Activated CD4-positive, alpha-beta T cell treated with anti-CD3 and anti-CD28 coated beads, Interleukin-2, Interleukin-4, amounts not matched to agents 100 ng/mL and 50 ng/mL, durations not matched to agents 16 hours and 8 hours (primary cell): ENCODE measurements around the gene HDLBP.

Experiments
- DNase-seq: peaks from one replicate; pipeline ENCODE4 v3.0.0-alpha.2; 2020; ENCODE audit warnings: low spot score

HDLBP gene

DNA sequence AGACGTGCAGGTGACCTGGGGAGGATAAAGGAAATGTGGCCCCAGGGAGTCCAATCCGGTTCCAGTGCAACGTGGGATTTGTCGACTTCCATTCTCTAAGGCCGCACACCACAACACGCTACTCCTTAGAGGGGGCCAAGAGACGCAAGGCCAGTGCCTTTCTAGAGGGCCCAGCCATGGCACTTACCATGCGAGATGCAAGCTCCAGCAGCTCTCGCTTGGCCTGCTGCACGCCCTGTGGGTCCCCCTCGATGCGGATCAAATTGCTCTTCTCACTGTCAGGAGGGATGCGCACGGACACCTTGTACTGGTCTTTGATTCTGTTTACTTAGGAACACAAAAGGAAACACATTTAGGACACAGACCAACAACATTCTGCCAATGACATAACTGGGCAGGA lies 65.8 kb downstream of the HDLBP start:
- DNase-seq, result no peak

DNA sequence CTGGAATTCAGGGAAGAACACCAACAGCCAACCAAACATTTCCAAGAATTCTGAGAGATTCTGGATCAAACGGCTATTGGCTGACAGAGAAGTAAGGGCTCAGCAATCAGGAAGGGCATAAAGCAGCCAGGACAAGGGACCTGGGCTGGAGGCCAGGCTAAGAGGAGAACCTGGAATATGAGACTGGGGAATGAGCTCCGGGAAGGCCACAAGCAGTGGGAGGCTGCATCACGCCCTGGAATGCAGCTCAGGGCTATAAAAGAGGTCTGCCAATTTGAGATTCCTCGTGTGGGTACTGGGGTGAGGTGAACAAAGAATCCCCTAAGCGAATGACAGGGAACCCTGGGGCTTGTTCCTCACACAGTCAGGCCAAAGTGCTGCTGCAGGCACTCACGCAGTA lies 66.6 kb downstream of the HDLBP start:
- DNase-seq, result no peak

DNA sequence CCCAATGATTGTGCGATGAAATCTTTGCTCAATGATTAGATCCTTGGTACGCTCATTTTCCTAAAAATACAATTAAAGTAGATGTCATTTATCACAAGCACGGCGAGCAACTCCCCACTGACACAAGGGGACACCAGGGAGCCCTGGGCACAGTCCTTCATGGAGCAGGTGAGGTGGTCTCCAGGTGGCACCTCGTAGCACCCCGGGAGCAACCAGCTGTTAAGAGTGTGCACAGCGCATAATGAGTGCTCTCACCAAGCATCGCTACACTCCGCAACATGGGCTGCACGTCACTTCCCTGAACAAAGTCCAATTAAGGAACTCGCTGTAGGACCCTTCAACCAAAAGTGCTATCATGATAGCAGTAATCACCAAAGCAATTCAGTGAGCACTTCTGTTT lies 67.2 kb downstream of the HDLBP start:
- DNase-seq, result no peak

DNA sequence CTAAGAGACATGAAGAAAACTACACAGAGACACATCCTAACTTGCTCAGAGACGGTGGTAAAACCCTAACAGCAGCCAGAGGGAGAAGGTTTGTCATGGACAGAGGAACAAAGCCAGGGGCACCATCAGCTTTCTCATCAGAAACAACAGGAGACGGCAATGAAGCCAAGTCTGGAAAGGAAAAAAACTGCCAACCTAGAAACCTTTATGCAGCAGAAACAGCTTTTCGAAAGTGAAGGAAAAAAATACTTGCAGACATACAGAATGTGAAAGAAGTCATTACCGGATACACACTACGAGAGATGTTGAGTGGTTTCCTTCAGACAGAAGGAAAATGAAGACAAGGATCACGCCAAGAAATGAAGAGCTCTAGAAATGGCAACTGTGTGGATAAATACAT lies 71.1 kb downstream of the HDLBP start:
- DNase-seq, result no peak

DNA sequence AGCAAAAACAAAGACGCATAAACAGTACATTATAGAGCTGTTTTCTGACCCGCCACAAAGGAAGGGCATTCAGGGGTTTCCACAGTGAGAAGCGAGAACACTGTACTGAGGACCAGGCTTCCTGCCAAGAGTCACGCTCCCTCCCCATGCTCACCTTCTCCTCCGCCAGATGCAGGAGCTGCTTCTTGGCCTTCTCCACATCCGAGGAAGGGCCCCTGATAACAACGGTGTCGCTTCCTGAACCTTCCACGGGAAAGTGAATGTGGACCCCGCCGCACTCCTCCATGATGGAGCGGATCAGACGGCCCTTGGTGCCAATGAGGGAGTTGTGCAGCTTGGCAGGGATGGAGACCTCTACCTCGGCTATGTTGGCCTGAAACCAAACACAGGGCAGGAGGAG lies 73.2 kb downstream of the HDLBP start:
- no peak for DNase-seq

DNA sequence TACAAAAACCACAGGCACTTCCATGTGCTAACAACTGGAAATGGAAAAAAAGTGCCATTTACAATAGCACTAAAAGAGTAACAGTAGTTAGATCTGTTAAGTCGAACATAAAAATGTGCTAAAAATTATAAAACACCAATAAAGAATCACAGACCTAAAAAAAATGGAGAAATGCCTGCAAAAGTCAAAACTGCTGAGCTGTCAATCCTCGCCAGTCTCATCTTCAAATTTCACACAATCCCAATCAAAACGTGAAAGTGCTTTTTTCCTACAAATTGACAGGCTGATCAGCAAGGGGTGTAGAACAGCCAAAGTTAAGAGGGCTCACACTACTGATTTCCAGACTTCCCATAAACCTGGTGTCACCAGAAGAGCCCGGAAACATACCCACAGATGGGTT lies 73.8 kb downstream of the HDLBP start:
- no peak for DNase-seq

DNA sequence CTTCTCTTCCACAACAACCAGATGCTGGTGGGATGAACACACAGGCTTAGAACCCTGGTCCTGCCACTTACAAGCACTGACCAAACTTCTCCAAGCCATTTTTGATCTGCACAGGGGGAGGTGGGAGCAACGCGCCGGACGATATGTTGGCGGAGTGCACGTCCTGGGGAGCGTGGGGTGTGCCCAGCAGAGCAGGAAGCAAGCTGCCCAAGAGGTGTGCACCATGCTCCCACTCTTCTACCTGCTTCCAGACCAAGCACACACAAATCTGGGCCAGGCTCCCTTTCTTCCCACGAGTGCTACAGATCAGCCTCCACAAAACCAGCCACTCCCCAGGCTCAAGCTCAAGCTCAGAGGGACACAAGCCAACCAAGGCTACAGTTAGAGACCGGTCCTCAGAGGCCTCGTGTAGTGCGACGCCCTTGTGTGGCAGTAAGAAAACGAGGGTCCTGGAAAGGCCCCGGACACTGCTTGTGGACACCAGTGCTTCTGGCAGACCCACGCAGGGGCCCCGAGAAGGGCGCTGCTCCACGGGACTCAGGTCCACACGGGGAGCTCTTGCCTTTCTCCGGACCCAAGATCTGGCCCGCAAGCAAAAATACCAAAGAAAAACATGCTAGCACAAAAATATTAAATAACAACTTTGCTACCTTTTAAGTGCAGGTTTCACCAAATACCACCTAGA lies 75.0 kb downstream of the HDLBP start:
- DNase-seq, result no peak

DNA sequence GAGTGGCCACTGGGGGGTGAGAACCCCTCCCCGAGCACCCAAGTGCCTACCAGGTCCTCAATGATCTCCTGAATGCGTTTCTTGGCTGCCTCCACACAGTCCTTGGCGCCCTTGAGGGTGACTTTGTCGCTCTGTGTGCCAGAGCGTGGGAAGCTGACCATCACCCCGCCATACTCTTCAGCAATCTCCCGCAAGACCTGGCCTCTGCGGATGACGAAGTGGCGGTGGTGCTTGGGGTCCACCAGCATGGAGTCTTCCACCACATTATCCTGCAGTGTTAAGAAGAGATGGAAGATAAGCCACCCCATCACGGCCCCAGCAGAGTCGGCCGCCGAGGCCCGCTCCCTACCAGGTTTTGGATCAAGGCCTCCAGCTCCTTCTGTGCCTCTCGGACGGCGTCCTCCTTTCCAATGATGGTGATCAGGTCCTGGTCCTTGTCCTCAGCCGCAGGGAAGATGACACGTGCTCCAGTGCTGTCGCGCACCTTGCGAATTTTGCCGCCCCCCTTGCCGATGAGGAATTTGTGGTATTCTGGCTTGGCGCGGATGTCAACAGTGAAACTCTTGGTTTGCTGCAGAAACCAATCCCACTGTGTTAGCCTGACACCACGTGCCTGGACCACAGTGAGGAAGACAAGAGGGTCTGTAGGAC lies 75.8 kb downstream of the HDLBP start:
- DNase-seq, result no peak

DNA sequence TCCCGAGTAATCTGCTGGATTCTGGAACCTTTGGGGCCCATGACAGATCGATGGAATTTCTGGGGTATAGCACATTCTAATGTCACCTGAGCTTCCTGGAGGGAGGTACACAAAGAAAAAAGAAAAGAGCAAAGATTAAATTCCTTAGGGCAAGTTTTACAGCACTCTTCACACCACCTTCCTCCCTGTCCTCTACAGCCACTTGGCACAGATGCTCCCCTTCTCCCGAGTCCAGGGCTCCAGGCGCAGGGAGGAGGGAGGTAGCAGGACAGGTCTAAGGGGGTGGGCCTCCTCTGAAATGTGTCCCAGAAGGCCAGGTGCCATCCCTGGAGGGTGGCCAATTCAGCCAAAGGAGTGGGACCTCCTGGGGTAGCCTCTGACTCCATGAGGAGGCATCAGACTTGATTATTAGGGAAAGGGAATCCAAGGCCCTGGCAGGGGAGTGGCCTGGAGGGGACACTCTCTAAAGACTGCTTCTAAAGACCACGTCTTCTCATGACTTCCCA lies 76.7 kb downstream of the HDLBP start:
- DNase-seq, result no peak

DNA sequence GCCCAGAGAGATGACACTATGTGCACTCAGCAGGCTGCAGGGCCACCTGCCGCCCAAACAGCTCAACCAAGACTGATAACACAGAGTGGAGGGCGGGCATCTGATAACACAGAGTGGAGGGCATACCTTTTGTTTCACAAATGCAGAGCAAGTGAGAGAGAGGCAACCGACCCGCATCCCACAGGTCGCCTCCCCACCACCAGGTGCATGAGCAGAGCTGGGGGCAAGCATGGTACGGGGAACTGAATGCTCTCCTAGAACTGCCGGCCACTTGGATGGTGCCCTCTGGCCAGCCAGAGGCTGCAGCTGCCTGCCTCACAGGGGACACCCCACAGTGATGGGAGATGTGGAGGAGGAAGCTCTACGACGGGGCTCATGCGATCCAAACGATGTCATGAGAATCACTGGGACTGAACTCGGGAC lies 77.5 kb downstream of the HDLBP start:
- no peak for DNase-seq

DNA sequence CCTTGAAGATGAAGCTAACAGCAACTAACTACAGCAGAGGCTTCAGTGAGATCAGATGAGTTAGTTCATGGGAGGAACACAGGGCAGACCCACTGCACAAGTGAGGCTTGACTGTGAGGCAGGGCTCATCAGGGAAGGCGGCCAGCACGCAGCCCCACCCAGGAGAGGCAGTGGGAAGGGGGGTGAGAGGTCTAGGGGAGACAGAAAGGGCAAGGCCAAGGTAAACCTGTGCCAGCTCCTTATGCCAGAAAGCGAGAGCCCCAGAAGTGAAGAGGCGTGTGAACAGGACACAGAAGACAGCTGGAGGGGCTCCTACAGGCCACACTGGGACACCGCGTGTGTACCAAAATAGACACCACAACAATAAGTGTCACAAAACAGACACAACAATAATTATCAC lies 78.4 kb downstream of the HDLBP start:
- DNase-seq, result no peak

DNA sequence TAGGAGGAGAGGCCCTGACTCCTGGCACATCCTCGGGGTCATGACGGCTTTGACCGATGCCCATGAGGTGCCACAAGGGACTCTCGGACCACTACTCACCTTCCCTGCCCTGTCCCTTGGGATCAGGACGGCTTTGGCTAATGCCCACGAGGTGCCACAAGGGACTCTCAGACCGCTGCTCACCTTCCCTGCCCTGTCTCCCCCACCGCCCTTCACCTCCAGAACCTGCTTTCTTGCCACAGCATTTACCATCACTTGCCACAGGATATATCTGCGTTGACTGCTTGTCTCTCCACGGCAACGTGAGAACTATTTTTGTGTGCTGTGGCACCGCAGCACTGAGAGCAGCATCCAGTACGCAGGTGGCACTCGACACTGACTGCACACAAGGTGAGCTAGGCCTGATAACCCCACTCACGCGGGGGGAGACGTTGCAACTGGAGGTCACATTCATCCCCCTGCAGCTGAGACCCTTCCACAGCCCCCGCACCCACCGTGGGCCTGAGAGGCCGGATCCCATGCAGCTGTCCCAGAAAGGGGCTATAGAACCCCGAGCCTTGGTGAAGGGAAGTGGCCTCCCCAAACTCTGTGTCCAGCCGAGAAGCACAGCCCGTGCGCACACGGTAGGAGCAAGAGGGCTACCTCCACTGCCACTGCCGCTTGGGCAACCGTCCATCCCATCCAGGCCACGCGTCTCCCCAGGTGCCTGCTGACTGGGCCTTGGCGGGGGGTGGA lies 79.4 kb downstream of the HDLBP start:
- no peak for DNase-seq

DNA sequence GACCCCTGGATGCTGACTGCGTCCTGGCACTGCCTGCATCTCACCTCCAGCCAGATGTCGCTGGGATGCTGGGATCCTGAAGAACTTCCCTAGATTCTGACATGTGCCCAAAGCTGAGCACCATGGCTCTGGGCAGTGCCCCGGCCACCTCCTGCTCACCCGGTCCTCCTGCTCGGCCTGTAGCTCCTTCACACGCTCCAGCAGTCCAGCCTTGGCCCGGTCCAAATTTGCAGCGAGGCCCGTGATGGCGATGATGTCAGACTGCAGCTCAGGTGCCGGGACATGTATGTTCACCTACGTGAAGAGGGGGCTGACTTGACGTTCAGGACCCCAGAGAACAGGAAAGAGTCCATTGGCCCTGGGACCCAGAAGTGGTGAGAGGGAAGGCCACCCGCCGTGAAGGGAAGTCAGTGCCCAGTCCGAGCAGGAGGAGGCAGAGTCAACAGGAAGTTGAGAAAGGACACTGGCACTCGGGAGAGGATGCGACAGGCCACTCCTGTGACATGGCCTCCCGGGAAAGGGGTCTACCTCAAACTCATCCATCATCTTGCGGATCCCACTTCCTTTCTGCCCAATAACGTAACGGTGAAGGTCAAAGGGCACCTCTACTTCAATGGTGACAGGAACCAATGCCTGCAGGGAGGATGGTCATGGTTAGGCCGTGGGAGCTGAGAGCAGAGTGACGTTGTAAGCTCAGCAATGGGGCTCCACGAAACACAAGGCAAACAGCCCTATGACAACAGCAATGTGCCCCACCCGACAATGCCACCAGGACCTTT lies 80.3 kb downstream of the HDLBP start:
- DNase-seq, result no peak

DNA sequence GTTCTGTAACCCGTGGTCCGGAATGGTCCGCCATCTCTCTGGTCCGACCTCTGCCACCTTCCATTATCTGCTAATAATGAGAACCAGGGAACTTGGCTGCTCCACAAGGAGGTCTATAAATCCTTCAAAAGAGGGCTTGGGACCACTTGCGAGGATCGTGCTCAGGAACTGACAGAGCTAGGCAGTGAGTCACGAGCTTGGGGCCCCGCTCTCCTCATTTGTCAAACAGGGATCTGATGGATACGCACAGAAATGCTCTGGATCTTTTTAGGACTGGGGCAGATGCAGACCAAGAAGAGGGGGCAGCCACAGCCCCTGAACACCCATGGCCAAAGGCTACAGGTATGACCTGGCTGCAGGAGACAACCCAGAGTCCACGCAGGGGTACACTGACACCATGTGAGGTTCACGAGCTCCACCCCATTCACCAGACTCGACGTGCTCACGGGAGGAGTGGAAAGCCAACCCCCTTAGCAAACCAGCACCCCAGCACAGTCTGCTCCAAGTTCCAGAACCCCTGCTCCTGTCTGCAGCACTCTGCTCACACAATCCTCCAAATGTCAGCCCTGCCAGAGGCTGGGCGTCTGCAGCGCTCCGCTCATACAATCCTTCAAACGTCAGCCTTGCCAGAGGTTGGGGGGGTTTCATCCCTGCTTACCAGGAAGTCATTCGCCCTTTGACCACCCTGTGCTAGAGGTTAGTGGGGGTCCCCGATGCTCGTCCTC lies 81.2 kb downstream of the HDLBP start:
- DNase-seq, result no peak

DNA sequence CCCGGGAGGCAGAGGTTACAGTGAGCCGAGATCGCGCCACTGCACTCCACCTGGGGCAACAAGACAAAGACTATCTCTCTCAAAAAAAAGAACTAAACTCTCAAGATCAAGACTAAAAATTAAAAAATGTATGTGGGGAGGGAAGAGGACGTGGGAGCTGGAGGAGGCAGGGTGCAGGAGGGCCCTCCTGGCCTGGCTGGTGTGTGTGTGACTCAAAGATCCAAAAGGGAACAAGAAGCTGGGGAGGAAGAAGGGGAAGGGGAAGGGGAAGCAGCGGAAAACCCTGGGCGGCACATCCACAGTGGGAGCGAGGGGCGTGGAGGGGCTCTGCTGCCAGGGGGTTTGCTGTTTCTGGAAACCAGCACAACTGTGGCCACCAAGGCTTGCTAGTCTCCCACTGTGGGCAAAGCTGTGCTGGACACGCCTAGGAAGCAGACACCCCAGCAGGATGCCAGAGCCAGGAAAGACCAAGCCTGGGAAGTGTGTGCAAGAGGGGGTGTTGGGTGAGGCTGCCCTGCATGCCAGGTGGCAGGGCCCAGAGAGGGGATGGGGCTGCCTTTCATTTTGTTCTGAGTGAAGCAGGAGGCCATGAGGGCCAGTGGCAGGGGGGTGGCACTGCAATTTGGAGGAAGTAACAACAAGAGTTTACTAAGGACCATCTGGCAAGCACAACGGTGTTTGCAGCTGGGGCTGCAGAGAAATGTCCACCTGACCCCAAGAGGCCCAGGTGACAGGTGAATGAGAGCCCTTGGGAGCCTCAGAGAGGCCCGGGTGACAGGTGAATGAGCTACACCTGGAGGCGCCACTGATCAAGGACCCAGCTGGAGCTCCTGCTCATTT lies 82.5 kb downstream of the HDLBP start:
- no peak for DNase-seq

DNA sequence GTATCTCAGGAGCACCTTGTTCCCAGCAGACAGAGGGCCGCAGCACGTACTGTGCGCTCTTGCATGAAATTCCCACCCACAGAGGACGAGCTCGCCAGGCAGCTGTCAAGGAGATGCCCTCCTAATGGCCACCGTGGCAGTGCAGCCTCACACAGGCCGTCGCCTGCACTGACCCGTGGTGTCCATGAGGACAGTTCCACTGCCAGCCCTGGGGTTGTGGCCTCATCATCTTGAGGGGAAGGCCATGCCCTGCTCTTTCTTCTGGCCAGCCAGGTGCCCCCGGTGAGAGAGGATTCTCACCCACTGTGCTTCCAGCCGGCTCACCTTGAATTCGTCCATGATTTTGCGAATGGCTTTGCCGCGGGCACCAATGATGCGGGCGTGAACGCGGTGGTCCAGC lies 85.0 kb downstream of the HDLBP start:
- DNase-seq, result no peak

DNA sequence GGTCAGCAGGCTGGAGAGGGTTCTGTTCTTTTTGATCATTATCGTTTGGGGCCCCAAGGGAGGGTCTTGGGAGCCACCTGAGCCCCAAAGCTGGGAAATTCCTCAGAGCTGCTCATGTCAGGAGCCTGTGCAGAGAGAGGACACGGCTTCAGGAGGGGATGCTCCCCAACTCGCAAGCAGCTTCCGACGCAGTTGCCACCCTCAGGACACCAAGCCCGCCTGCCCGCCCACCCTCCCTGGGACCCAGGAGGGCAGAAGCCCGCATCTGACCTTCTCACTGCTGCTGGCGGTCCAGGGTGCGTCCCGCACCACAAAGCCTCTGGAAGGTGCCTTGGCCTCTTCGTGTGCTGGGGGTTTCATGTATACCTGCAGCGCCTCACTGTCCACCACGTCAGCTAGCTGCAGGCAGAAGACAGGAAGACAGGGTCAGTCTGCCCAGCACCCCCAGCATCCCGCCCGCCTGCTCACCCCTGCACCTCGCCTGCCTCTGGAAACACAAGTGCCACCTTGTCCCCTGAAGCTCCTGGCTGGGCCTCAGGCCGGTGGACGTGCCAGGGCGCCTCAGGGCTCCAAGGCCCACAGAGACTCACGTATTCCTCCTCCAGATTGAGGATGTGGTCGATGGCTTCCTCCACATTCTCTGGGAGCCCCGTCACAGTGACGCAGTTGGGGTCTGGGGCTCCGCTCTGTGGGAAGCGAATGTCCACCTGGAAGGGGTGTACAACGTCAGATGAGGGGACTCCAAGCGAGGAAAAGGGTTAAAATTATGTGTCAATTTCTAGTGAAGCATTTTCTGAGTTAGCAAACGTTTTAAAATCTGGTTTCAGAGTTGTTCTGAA lies 85.7 kb downstream of the HDLBP start:
- DNase-seq, result no peak

DNA sequence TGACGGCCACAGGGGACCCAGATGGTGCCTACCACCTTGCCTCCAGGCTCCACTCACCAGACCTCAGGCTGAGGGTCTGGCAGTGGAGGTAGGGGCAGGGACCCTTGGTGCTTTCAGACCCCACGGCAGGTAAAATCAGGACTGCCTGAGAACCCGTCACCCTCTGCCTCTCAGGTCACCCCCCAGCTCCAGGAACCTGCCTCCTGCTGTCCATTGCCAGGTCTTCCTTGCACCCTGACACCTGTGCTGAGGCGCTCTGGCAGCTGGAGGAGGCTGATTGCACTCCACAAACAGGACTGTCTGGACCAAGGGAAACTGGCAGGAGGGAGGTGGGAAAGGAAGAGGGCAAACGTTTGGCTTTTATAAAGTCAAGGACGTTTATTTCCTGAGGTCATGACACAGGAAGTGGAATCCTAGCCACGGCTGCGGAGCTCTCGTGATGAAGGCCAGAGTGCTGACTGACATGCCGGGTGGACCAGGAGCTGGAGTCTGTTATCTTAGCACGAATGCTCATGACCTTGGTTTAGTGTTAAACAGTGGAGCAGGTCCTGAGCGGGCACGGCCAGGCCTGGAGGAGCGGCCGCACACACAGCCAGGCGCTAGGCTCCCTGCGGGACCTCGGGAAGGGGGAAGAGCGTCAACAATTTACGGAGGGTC lies 86.5 kb downstream of the HDLBP start:
- DNase-seq, result no peak

DNA sequence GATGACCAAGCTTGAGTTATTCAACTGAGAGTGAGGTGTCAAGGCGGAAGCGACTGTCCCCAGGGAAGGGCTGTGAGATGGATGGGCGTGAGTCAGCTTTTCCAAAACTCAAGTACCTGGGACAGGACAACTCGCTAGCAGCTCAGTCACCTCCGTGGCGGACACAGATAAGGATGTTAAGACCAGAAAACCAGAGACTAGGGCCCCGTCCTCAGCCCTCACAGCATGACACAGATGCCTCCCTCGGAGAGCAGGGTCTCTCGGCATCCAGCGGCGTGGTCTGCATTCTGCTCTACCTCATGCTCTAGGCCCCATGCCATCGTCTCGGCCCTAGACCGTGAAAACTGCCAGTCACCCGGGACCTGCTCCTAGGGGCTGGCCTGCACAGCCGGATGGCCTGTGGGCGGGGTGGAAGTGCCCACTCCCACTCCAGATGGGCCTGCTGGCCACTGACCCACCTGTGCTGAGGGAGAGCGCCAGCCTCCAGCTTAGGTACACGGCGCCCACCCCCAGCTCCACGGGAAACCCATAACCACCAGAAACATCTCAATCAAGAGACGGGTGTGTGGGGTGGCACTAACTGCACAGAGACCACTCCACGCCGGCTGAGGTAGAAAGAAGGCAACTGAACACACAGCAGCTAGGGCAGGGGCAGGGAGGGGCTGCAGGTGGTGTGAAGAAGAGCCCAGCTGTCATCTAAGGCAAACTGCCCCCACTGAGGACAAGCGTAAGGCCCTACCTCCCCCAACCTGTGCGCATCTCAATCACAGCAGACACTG lies 87.2 kb downstream of the HDLBP start:
- no peak for DNase-seq
